HL-60/S4 treated with retinoic acid at 250 ng/mL for 4 days and 3 days (cell line): ENCODE results near the gene EPB41L4B.

Source experiments
- in situ Hi-C: fragments of 300-500 bp; cut with MboI; formaldehyde crosslinking; loops from 2 replicates; pipeline ENCODE4 v1.7.0; 2022; ENCODE audit warnings: low sequenced_read_pairs

Gene EPB41L4B

GRCh38 chr9:109167716-109168115, 153.1 kb downstream of the EPB41L4B start:
- in situ Hi-C loops = no loop called here

GRCh38 chr9:109166771-109167601, 153.9 kb downstream of the EPB41L4B start, which contains the start of gene FRRS1L:
TSS of gene FRRS1L (minus strand) at chr9:109167249. CDS start at chr9:109167138, 111 bp downstream.
- in situ Hi-C loops = no loop called here

GRCh38 chr9:109166171-109166770, 154.6 kb downstream of the EPB41L4B start:
- in situ Hi-C loops = no loop called here

DNA sequence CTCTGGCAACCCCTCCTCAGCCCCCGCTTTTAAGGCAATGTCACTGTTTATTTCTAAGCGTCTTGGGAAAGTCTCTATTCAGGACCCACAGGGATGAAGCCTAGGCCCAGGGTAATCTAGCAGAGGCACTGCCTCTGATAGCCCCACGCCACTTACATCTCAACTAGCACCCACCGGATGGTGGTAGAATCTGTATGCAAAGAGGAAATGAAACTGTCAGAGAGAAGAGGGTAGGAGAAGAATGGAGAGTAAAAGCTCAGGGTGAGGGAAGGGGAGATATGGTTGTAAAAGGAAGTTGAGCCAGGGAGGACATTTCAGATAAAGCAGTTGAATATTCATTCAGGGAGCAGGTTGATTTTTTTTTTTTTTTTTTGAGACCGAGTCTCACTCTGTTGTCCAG, 156.8 kb downstream of the EPB41L4B start:
- in situ Hi-C loops = no loop called here

GRCh38 chr9:109163194-109163593, 157.7 kb downstream of the EPB41L4B start:
- in situ Hi-C loops = no loop called here

GRCh38 chr9:109162677-109163076, 158.2 kb downstream of the EPB41L4B start:
- in situ Hi-C loops = no loop called here

GRCh38 chr9:109161471-109161870, 159.4 kb downstream of the EPB41L4B start:
- in situ Hi-C loops = no loop called here

- in situ Hi-C loops = no loop called here
Measured at GRCh38 chr9:109159583-109159982, 161.3 kb downstream of the EPB41L4B start.

GRCh38 chr9:109158651-109159050, 162.2 kb downstream of the EPB41L4B start:
- in situ Hi-C loops = no loop called here

DNA sequence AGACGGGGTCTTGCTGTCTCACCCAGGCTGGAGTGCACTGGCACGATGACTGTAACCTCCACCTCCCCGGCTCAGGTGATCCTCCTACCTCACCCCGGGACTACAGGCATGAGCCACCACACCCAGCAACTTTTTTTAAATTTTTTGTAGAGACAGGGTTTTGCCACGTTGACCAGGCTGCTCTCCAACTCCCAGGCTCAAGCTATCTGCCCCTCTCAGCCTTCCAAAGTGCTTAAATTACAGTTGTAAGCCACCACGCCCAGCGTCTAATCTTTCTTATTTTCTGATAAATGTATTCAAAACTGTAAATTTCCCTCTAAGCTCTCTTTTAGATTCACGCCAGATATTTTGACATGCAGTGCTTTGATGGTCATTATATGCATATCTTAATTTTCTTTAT, 164.2 kb downstream of the EPB41L4B start:
- in situ Hi-C loops = no loop called here

GRCh38 chr9:109150925-109151545, 169.8 kb downstream of the EPB41L4B start:
- in situ Hi-C loops = no loop called here

- in situ Hi-C loops = no loop called here
Measured at GRCh38 chr9:109149722-109150121, 171.1 kb downstream of the EPB41L4B start.

DNA sequence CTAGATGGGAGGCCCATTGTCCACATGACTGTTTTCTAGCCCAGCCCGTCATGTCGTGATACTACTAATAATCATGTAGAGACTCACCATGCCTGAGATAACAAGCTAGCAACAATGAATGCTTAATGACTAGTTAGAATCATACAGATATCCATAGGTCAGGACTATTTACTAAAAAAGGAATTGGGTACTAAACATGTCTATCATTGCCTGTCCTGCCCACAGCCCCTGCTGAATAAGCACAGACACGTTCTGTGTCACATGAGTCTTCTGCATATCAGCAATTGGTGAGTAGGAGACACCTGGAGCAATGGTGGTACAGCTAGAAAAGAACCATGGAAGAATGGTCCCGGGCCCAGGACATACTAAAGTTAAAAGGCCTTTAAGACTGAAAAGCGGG, 171.8 kb downstream of the EPB41L4B start:
- in situ Hi-C loops = no loop called here

DNA sequence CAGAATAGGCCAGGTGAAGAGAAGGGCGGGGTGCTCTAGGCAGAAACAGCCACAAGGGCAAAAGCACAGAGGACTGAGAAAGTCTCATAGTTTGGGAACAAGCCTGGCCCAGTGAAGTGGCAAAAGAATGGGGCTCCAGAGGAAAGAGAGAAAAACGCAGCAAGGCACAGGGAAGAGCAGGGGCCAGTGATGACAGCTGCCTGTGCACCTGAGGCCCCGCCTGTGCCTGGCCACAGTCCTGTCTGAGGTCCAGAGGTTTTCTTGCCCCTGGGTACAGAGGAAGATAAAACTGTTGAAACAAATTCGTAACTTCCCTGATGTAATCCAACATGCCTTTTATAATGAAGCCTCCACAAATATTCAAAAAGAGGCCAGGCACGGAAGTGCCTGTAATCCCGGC, 175.8 kb downstream of the EPB41L4B start:
- in situ Hi-C loops = no loop called here

DNA sequence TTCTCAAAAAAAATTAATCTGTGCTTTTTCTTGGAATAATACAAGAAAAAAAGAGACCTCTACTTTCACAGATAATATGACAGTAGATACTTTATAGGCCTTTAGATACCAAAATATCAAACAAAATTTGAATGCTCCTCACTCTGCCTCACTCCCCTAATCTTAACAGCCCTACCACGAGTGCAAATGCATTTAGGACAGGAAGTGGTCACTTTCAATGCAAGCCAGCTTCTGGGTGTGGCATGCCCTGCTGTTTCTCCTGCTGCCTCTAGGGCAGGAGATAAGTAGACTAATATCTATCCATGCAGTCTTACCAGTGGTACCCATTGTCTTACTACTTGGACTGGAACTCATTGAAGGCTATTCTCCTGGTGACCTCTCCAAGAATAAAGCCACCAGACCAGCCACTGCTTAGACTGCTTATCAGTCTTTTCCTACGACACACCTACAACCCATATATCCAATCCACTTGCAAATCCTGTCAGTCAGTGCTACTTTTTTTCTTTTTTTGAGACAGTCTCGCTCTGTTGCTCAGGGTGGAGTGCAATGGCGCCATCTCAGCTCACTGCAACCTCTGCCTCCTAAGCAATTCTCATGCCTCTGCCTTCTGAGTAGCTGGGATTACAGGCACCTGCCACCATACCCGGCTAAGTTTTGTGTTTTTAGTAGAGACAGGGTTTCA, 176.8 kb downstream of the EPB41L4B start:
- in situ Hi-C loops = no loop called here

DNA sequence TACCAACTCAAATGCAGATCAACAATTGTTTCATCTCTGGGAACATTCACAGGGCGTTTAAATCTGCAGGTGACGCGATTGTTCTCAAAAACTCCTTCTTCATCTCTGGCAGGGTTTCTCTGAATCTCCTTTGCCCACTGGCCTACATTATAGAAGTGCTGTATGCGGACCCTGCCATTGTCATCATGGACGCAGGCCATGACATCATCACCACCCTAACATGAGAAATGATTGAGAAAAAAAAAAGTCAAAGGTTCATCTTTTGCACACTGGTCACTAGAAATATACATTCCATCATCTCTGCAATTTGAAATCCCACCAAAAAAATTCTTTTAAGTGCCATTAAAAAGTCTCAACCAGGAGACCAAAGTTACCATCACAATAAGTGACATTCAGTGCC, 179.5 kb downstream of the EPB41L4B start:
- in situ Hi-C loops = no loop called here

- in situ Hi-C loops = no loop called here
Measured at GRCh38 chr9:109139851-109140250, 181.0 kb downstream of the EPB41L4B start.

- in situ Hi-C loops = no loop called here
Measured at GRCh38 chr9:109138421-109138820, 182.4 kb downstream of the EPB41L4B start.

DNA sequence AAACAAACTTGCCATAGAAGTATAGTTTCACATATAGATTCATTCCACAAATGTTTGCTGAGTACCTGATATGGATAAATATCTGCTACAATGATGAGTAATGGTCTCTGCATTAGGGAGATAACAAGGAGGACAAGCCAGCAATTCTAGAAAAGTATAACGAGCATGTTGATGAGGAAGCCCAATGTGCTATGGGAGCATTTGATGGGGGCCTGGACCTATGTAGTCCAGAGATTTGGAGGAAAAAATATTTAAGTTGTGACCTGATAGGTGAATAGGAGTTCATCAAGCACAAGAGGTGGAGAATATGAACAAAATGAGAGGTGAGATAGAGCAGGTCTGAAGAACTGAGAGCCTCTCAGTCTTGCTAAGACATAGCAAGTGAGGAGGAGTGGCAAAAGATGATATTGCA, 186.7 kb downstream of the EPB41L4B start:
- in situ Hi-C loops = no loop called here

- in situ Hi-C loops = no loop called here
Measured at GRCh38 chr9:109133533-109133932, 187.3 kb downstream of the EPB41L4B start.

DNA sequence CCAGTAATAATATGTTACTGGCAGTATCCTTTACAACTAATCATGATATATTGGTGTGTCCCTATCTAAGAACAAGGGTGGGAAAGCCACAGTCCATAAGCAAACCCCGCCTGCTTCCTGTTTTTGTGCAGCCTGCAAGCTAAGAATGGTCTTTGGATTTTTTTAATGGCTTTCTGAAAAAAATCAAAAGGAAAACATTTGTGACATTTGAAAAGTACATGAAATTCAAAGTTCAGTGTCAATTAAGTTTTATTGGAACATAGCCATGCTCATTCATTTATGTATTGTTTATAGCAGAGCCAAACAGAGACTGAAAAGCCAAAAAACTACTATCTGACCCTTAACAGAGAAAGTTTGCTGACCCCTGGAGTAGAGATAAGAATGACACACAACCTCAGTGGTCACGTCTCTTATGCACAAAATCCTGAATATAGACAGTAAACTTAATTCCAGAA, 188.3 kb downstream of the EPB41L4B start:
- in situ Hi-C loops = no loop called here
